ENCODE results near the gene HS3ST3B1.
A peak's percentile ranks its signal among the peaks of the same experiment; 100 is the strongest.

HS3ST3B1 gene

DNA sequence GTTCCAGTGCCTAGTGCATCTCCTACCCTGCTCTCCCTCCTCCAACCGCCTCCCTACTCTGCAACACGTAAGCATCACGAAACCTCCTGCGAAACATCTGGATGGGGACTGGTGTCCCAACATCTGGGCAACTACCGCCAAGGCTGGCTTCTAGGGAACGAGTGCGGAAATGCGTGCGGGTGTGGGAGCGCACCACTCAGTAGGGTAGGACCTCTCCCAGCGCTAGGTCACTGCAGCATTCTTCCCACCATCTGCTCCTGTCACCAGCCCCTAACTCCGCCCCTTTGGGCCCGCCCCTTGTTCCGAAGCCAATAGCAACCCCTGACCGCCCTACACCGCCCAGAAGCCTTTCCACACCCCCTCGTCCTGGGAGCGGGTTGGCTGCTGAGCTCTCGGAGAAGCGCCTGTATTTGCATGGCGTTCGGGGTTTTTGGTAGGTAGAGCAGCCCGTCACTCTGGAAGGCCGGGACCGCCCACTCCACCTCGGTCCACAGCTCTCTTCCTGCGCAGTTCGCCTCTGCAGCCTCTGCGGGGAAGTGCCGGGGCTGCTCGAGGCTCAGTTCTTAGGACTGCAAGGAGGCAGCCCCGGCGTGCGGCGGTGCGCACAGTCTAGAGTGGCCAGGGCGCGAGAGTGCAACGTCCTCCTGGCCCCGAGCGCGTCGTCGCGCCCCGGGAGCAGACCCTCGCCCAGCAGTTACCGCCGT, at the start of gene HS3ST3B1:
Gene HS3ST3B1, plus strand, starts transcription at position 507 of the 704 bp plus-strand sequence. CDS start 438 bp downstream, outside the sequence.
- DNase-seq (ENCODE audit: low read depth): peak; percentile 99

GRCh38 chr17:14261406-14261805, 39.5 kb upstream of the HS3ST3B1 start:
- DNase-seq (ENCODE audit: low read depth): no peak

DNA sequence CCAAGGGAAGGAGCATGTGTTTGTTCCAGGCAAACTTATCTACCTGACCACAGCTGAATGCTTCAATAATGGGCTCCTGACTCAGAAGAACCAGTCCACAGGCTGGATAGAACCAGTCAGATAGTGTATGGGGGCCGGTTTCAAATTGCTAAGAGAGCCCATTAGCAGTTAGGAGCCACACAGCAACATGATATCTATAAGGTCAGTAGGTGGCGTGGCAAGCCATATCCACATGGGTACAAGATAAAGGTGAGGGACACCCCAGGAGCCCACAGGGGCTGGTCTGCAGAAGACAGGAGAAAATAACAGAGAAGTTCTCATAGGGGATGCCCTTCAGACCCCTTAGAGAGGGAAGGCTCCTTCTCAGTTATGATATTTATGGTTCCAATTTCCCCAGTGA, 32.6 kb upstream of the HS3ST3B1 start:
- DNase-seq (ENCODE audit: low read depth): no peak

DNA sequence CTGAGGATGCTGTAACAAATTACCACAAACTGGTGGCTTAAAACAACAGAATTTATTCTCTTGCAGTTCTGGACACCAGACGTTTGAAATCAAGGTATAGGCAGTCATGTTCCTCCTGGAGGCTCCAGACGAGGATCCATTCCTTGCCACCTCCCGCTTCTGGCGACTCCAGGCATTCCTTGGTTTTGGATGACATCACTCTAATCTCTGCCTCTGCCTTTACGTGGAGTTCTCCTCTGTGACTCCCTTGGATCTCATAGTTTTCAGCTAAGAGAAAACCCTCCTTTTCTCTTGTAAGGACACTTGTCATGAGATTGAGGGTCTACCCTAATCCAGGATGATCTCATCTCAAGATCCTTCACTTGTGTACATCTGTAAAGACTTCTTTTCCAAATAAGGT, 31.4 kb upstream of the HS3ST3B1 start:
- no peak for DNase-seq (ENCODE audit: low read depth)

- DNase-seq (ENCODE audit: low read depth): no peak
Observed at GRCh38 chr17:14270508-14270907, 30.4 kb upstream of the HS3ST3B1 start.

DNA sequence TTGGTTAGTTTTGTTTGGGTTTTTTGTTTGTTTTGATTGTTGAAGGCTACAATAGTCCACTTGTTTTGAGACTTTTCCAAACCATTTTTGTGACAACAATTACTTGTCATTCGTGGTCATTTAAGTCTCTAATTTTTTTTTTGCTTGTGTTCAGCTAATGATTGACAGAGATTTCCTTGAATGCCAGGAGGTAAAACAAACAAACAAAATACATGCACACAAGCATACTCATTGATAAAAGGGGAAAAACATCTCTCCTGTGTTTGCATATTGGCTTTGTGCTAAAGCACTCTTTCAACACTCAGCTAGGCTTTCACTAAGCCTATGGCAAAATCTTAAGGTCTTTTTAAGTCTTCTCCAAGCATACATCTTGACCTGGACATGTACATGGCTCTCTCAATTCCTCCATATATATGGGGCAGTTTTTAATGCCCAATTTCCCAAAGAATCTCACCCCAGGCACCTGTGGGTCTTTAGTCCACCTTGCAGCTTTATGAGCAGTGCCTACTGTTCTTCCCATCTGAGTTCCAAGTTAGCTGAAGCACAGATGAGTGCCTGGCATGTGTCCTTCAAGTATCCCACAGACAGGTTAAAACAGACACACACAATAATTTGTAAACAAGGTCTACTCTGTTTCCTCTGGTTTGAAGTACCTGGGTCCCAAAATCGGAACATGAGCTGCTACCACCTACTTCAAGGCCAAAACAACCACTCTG, 24.2 kb upstream of the HS3ST3B1 start:
- DNase-seq (ENCODE audit: low read depth): no peak

GRCh38 chr17:14281530-14281929, 19.4 kb upstream of the HS3ST3B1 start:
- DNase-seq (ENCODE audit: low read depth): no peak

DNA sequence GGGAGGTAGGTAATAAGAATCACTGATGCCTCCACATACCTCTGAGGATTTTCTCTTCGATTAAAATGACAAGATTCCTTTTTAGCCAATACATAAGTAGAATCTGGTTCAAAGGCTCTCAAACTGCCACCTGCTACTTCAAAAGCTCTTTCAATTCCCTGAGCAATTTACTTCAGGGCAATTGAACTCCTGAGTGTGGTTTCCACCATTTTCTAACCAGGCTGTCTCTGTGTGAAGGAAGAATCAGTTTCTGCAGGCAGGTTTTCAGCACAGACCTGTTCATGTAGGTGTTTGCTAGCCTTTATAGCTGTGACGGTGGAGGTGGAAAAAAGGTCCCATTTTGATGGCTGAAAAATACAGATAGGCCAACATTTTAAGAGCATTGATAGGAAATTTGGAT, 18.2 kb upstream of the HS3ST3B1 start:
- no peak for DNase-seq (ENCODE audit: low read depth)

DNA sequence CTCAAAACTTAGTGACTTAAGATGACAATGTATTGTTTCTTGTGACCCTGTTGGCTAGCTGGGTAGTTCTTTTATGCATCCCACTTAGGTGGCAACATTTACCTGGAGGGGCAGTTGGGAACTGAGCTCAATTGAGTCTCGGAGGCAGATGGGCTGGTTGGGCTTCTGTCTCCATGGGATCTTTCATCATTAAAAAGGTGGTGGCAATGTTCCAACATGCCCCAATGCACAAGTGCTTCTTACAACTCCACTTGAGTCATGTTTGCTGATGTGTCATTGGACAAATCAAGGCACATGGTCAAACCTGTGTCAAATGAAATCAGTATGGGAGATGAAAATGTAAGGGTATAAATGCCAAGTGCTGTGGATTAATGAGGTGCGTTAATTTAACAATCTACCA, 11.7 kb upstream of the HS3ST3B1 start:
- no peak for DNase-seq (ENCODE audit: low read depth)

DNA sequence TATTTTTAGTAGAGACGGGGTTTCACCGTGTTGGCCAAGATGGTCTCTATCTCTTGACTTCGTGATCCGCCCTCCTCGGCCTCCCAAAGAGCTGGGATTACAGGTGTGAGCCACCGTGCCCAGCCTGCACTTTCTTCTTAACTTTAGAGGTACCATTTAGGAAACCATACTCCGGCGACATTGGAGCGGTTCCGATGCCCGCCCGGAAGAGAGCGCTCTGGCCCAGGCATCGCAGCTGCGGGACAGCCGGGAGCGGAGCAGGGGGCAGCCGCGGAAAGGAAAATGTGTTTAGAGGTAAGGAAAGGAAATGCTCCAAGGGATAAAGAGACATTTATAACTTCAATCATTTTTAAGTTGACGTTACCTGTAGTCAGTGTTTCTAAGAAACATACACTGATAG, 6.0 kb upstream of the HS3ST3B1 start:
- no peak for DNase-seq (ENCODE audit: low read depth)

- no peak for DNase-seq (ENCODE audit: low read depth)
Observed at GRCh38 chr17:14295676-14296075, 5.2 kb upstream of the HS3ST3B1 start.

DNA sequence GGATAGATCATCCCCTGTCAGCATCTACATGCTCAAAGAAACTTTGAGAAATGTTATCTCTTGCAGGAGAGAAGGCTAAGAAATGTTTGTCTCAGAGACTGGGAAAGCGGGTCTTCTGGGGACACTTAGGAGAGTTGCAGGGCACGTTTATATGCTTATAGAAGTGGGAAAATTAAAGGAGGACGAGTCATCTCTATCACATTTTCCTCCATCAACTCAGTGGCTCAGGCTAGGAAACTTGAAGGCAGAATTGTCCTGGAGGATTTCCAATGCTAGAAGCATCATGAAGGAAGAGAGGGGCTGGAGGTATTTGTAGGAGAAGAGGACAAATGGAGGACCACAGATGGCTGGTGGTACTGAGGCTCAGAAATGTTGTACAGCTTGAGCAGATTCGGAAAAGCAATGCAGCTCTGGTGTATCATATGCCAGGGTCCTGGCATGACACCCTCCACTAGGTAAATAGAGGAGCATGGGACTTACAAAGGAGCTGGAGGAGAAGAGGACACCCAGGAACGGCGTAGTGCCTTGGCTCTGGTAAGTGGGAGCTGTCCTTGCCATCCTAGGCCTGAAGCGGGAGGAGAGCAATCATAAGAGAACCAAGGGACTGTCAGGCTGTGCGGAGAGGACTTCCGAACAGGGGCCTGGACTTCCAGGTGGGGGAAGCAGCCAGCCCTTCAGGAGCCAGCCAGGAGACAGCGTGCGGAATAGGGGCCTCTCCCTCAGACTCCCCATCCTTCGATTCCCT, 4.5 kb upstream of the HS3ST3B1 start:
- DNase-seq (ENCODE audit: low read depth): no peak

GRCh38 chr17:14297161-14297851, 3.6 kb upstream of the HS3ST3B1 start:
- peak; percentile 45 for DNase-seq (ENCODE audit: low read depth)

GRCh38 chr17:14298221-14298946, 2.5 kb upstream of the HS3ST3B1 start:
- no peak for DNase-seq (ENCODE audit: low read depth)

GRCh38 chr17:14298947-14299279, 2.0 kb upstream of the HS3ST3B1 start:
- no peak for DNase-seq (ENCODE audit: low read depth)

- peak; percentile 46 for DNase-seq (ENCODE audit: low read depth)
Observed at GRCh38 chr17:14299280-14300141, 1.4 kb upstream of the HS3ST3B1 start.

DNA sequence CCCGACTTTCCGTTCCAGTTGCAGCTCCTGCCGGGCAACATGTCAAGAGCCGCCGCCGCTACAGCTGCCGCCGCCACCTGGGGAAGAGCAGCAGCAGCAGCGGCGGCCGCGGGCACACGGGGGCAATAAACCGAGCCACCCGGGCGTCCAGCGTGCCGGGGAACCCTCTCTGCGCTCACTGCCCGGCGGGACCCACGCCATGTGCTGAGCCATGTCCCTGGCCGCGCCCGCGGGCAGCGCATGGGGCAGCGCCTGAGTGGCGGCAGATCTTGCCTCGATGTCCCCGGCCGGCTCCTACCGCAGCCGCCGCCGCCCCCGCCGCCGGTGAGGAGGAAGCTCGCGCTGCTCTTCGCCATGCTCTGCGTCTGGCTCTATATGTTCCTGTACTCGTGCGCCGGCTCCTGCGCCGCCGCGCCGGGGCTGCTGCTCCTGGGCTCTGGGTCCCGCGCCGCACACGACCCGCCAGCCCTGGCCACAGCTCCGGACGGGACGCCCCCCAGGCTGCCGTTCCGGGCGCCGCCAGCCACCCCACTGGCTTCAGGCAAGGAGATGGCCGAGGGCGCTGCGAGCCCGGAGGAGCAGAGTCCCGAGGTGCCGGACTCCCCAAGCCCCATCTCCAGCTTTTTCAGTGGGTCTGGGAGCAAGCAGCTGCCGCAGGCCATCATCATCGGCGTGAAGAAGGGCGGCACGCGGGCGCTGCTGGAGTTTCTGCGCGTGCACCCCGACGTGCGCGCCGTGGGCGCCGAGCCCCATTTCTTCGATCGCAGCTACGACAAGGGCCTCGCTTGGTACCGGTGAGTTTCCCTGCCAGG, 604 bp downstream of the HS3ST3B1 start:
- DNase-seq (ENCODE audit: low read depth): no peak

DNA sequence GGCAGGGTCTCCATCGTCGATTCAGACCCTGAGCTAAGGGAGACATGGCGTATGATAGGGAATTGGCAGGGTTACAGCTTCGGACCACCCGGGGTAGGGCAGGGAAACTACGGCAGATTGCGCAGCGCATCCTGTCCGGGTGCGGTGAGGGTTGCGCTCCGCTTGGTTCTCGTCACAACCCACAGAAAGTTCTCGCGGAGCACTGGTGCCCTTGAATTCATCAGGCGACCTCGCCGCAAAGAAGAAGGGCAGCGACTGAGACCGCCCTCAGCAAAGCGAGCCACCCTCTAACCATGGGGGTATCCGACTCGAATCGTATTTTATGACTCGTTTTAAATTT, 1.2 kb downstream of the HS3ST3B1 start:
- DNase-seq (ENCODE audit: low read depth): peak; percentile 59

DNA sequence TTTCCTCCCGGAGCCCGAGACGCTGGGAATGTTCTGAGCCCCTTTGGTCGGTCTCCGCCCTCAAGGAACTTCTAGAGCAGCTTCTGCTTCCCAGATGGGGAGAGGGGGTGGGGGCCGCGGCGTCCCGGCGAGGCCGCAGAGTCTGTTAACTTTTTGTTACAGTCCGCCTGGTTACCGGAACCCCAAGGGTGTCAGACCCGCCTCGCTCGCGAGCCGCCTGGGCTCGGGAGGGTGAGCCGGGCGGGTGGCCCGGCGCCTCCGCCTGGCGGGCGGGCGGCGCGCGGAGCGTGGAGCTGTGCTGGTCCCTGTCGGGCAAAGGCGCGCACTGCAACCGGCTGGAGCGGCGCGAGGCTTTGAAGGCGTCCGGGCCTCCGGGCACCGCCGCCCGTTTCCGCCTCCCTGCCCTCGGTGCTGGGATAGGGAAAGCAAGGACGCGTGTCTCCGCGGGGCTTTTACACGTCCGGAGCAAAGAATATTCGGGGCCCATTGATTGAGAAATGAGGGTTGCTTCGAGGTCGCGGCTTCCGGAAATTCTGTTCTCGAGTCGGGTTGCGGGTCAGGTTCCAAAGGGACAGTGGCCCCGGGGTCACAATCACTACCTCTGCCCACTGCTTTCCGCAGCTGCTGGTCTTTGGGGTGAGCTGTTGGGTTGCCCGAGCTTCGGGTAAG, 1.7 kb downstream of the HS3ST3B1 start:
- DNase-seq (ENCODE audit: low read depth): peak; percentile 79

Measured in amniotic epithelial cell (primary cell).